ENCODE measurements around the gene ZNF598.

DNA sequence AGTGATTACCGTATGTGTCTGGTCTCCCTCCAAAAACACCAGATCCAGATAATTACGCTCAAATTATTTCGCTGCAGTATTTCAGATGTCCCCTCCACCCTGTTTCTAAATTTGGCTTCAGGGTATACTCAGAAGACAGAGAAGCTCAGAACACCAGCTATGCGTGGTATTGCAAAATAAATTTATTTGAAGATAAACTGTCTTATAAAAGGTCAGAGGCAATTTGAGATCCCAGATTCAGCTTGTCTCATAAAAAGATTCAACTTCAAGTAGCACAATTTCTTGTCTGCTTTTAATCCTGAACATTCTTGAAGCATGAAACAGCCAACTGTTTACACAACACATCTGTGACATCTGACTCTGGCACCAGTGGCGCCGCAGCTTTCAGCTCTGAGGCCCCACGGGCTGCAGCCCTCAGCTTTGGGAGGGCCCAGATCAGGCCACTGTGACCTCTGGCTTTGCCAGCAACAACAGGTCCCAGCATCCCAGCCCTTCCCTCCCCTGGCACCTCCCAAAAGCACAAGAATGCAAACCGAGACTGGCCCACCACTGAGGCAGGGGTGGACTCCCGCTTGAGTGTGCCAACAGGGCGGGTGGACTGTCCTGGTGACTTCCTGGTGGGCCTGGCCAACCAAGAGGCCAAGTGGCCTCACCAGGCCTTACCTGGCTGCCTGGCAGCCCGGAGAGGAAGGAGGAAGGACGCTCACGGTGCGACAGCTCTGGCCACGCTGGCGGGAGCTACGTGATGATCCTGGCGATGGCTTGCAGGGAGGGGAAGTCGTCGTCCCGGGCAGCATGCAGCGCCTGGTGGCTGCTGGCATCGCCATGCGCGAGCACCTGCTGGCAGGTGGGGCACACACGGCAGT is 11.9 kb downstream of the ZNF598 start:
- TF ChIP-seq EZH2phosphoT487 (IDR thresholded peaks at IDR 0.05; ENCODE audit: unreplicated experiment) (no peak), REST (IDR thresholded peaks at IDR 0.05; ENCODE audit: unreplicated experiment) (no peak), EZH2 (IDR thresholded peaks at IDR 0.05; ENCODE audit: low read depth, unreplicated experiment) (no peak), POLR2AphosphoS5 (IDR thresholded peaks at IDR 0.05; ENCODE audit: low read depth) (no peak)
- TF ChIP-seq, protein P1, sequence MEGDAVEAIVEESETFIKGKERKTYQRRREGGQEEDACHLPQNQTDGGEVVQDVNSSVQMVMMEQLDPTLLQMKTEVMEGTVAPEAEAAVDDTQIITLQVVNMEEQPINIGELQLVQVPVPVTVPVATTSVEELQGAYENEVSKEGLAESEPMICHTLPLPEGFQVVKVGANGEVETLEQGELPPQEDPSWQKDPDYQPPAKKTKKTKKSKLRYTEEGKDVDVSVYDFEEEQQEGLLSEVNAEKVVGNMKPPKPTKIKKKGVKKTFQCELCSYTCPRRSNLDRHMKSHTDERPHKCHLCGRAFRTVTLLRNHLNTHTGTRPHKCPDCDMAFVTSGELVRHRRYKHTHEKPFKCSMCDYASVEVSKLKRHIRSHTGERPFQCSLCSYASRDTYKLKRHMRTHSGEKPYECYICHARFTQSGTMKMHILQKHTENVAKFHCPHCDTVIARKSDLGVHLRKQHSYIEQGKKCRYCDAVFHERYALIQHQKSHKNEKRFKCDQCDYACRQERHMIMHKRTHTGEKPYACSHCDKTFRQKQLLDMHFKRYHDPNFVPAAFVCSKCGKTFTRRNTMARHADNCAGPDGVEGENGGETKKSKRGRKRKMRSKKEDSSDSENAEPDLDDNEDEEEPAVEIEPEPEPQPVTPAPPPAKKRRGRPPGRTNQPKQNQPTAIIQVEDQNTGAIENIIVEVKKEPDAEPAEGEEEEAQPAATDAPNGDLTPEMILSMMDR (conservative IDR thresholded peaks at IDR 0.05; ENCODE audit: low read depth in 2 of 2): no peak

Data from GM23338 (cell line).